Measurements from ENCODE around the gene ZBTB7B.

ZBTB7B gene

DNA sequence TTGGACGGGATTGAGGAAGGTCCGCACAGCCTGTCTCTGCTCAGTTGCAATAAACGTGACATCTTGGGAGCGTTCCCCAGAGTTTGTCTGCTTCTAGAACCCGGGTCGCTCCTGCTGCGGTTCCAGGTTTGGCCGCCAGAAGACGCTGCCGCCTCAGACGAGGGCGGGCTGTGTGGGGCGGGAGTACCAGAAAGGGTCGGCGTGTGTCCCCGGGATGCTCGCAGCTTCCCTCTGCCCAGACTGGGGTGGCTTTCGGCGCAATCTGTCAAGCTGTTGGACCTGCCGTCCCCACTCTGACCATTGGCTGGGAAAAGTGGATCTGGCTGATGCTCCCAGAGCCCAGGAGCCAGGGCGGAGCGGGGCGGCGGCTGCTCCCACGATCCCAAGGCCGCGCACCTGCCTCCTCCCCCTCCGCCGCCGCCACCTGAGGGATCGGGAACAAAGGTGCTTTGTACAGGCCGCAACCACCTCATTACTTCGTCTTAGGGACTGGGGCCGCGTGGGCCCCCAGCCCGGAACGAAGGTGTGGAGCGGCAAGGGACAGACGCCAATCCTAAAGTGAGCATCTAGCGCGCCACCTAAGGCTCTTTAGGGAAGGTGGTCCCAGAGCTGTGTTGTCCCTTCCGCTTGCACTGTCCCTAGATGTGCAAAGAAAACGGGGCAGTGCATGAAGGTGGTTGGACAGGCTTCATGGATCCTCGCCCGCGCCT, 60.3 kb downstream of the ZBTB7B start:
- TF ChIP-seq GATA3 (IDR thresholded peaks at IDR 0.05; ENCODE audit: low read depth, low read length) (no peak), GATA2 (IDR thresholded peaks at IDR 0.05; ENCODE audit: low read depth, low read length) (no peak)

- TF ChIP-seq GATA3 (IDR thresholded peaks at IDR 0.05; ENCODE audit: low read depth, low read length) (no peak), GATA2 (IDR thresholded peaks at IDR 0.05; ENCODE audit: low read depth, low read length) (no peak)
Measured at GRCh38 chr1:155063550-155064110, 61.0 kb downstream of the ZBTB7B start, which contains the start of gene EFNA4. EFNA4 (plus strand) TSS chr1:155063740; CDS start chr1:155063824, 84 bp downstream.

GRCh38 chr1:155064111-155064831, 61.7 kb downstream of the ZBTB7B start:
- TF ChIP-seq GATA2 (IDR thresholded peaks at IDR 0.05; ENCODE audit: low read depth, low read length) (peak; percentile 59; the same call in 1 of the 2 replicates), GATA3 (IDR thresholded peaks at IDR 0.05; ENCODE audit: low read depth, low read length) (no peak)

DNA sequence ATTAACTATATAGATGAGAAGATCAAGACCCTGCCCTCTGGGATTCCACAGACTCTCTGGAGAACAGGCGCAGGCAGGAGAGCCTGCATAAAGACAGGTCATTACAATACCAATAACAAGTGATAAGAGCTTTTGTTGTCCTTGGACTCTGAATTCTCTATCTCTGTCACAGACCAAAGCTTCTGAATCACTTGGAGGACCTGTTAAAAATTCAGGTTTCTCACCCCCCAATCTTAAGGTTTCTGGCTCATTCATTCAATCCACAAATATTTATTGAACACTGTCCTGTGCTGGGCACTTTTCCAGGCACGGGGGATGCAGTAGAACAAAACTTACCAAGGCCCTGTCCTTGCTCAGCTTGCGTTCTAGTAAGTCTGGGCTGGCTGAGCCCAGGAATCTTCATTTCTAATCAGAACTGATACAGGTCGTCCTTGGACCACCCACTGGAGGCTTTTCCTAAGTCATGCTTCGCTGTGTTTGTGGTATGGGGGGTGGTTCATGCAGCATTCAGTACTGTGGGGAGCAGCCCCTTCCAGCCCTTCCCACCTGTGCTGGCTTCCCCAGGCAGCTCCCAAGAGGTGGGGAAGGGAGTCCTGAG, 62.3 kb downstream of the ZBTB7B start:
- TF ChIP-seq GATA2 (IDR thresholded peaks at IDR 0.05; ENCODE audit: low read depth, low read length), result no peak
- no peak for TF ChIP-seq GATA3 (IDR thresholded peaks at IDR 0.05; ENCODE audit: low read depth, low read length)

DNA sequence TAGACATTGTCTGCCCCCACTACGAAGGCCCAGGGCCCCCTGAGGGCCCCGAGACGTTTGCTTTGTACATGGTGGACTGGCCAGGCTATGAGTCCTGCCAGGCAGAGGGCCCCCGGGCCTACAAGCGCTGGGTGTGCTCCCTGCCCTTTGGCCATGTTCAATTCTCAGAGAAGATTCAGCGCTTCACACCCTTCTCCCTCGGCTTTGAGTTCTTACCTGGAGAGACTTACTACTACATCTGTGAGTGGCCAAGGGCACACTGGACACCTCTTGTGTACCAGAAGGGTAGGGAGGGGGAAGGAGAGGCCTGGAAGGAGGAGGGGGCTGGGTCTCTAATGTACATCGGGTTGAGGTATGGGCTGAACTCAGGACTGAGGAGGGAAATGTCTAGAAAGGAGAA, 64.2 kb downstream of the ZBTB7B start:
- TF ChIP-seq GATA2 (IDR thresholded peaks at IDR 0.05; ENCODE audit: low read depth, low read length) (no peak), GATA3 (IDR thresholded peaks at IDR 0.05; ENCODE audit: low read depth, low read length) (no peak)

All from SH-SY5Y (cell line).